ENCODE results near the gene POPDC2. TPM values are rescaled to one million over a fixed set of nuclear protein-coding genes. Genes with fewer than 3 reads are reported as not detected.

POPDC2 gene
- total RNA-seq, 1 experiment from 2014 or later = 0.15 TPM

DNA sequence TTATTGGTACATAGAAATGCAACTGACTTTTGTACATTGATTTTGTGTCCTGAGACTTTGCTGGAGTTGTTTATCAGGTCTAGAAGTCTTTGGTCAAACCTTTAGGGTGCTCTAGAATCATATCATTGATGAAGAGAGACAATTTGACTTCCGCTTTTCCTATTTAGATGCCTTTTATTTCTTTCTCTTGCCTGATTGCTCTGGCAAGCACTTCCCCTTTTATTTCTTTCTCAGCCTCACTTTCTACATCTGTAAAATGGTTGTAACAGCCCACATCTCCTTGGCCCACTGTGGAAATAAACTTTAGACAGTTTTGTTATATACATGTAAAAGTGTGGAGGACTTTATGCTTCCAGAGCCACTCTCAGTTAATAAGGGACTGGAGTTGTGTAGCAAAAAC is 48.7 kb downstream of the POPDC2 start:
- intact Hi-C loops (cut with micrococcal nuclease; ENCODE audit: unreplicated experiment) = no loop called here
- Histone ChIP-seq H3K27ac (ENCODE audit: low read length) (no peak overlapping the region), H3K36me3 (ENCODE audit: control insufficient read depth, insufficient read depth, low read length) (no peaks in the 10 kb centered on the region), H3K4me3 (ENCODE audit: low read depth in 2 of 2, low read length in 2 of 2) (no peak overlapping the region), H3K27me3 (ENCODE audit: control insufficient read depth, insufficient read depth, low read length) (peaks cover 2% of the 10 kb centered on the region), H3K9me3 (ENCODE audit: control insufficient read depth, insufficient read depth, low read depth, low read length) (no peaks in the 10 kb centered on the region), H3K4me1 (ENCODE audit: control insufficient read depth, insufficient read depth, low read length) (no peaks in the 10 kb centered on the region)
- POLR2A ChIA-PET = no interaction called here
- no TSS peak for BruUV-seq (replicated peaks)
- no peak for TF ChIP-seq TCF7L2 (IDR thresholded peaks at IDR 0.05; ENCODE audit: low read depth, low read length)
- no peak for TF ChIP-seq POLR2AphosphoS5 (IDR thresholded peaks at IDR 0.05; ENCODE audit: low read depth, low read length)
- TF ChIP-seq, protein P1, sequence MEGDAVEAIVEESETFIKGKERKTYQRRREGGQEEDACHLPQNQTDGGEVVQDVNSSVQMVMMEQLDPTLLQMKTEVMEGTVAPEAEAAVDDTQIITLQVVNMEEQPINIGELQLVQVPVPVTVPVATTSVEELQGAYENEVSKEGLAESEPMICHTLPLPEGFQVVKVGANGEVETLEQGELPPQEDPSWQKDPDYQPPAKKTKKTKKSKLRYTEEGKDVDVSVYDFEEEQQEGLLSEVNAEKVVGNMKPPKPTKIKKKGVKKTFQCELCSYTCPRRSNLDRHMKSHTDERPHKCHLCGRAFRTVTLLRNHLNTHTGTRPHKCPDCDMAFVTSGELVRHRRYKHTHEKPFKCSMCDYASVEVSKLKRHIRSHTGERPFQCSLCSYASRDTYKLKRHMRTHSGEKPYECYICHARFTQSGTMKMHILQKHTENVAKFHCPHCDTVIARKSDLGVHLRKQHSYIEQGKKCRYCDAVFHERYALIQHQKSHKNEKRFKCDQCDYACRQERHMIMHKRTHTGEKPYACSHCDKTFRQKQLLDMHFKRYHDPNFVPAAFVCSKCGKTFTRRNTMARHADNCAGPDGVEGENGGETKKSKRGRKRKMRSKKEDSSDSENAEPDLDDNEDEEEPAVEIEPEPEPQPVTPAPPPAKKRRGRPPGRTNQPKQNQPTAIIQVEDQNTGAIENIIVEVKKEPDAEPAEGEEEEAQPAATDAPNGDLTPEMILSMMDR (IDR thresholded peaks at IDR 0.05) = no peak
- no peak for TF ChIP-seq SIN3A (IDR thresholded peaks at IDR 0.05; ENCODE audit: borderline replicate concordance, insufficient read depth, low read depth, low read length)
- TF ChIP-seq, protein P2, sequence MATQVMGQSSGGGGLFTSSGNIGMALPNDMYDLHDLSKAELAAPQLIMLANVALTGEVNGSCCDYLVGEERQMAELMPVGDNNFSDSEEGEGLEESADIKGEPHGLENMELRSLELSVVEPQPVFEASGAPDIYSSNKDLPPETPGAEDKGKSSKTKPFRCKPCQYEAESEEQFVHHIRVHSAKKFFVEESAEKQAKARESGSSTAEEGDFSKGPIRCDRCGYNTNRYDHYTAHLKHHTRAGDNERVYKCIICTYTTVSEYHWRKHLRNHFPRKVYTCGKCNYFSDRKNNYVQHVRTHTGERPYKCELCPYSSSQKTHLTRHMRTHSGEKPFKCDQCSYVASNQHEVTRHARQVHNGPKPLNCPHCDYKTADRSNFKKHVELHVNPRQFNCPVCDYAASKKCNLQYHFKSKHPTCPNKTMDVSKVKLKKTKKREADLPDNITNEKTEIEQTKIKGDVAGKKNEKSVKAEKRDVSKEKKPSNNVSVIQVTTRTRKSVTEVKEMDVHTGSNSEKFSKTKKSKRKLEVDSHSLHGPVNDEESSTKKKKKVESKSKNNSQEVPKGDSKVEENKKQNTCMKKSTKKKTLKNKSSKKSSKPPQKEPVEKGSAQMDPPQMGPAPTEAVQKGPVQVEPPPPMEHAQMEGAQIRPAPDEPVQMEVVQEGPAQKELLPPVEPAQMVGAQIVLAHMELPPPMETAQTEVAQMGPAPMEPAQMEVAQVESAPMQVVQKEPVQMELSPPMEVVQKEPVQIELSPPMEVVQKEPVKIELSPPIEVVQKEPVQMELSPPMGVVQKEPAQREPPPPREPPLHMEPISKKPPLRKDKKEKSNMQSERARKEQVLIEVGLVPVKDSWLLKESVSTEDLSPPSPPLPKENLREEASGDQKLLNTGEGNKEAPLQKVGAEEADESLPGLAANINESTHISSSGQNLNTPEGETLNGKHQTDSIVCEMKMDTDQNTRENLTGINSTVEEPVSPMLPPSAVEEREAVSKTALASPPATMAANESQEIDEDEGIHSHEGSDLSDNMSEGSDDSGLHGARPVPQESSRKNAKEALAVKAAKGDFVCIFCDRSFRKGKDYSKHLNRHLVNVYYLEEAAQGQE (IDR thresholded peaks at IDR 0.05; ENCODE audit: insufficient read depth in 1 of 2, low read depth in 2 of 2, low read length in 1 of 2) = no peak
- CTCF ChIA-PET = no interaction called here
- ATAC-seq (no peak), DNase-seq (ENCODE audit: low read depth, low spot score) (no peak)
- in situ Hi-C loops (cut with HindIII; ENCODE audit: low pct_unique_long_range_greater_than_20kb, low sequenced_read_pairs) = no loop called here

DNA sequence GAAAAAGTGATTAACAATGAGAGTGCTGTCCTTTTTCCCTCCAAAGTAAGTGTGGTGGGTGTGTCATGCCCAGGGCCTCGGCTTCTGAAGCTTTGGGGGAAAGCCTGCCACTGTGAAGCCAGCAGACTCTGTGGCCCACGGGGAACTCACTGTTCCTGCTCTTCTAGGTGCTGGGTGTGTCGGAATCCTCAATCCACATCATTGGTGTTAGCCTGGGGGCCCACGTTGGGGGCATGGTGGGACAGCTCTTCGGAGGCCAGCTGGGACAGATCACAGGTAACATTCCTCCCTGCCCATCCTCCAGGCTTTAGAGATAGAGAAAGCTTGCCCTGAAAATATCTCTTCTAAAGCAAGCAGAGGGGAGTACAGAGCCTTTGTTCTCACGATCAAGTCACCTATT is 51.1 kb downstream of the POPDC2 start:
- Histone ChIP-seq H3K4me3 (ENCODE audit: low read depth in 2 of 2, low read length in 2 of 2) (no peak overlapping the region), H3K36me3 (ENCODE audit: control insufficient read depth, insufficient read depth, low read length) (no peaks in the 10 kb centered on the region), H3K27ac (ENCODE audit: low read length) (no peak overlapping the region), H3K27me3 (ENCODE audit: control insufficient read depth, insufficient read depth, low read length) (peaks cover 2% of the 10 kb centered on the region), H3K9me3 (ENCODE audit: control insufficient read depth, insufficient read depth, low read depth, low read length) (no peaks in the 10 kb centered on the region), H3K4me1 (ENCODE audit: control insufficient read depth, insufficient read depth, low read length) (no peaks in the 10 kb centered on the region)
- no peak for DNase-seq (ENCODE audit: low read depth, low spot score)
- intact Hi-C loops (cut with micrococcal nuclease; ENCODE audit: unreplicated experiment) (no loop called here), in situ Hi-C loops (cut with HindIII; ENCODE audit: low pct_unique_long_range_greater_than_20kb, low sequenced_read_pairs) (no loop called here)
- ATAC-seq = no peak
- BruUV-seq (replicated peaks) = no TSS peak
- TF ChIP-seq TCF7L2 (IDR thresholded peaks at IDR 0.05; ENCODE audit: low read depth, low read length) (no peak), POLR2AphosphoS5 (IDR thresholded peaks at IDR 0.05; ENCODE audit: low read depth, low read length) (no peak), SIN3A (IDR thresholded peaks at IDR 0.05; ENCODE audit: borderline replicate concordance, insufficient read depth, low read depth, low read length) (no peak)
- TF ChIP-seq, protein P1 (IDR thresholded peaks at IDR 0.05) = no peak
- TF ChIP-seq, protein P2 (IDR thresholded peaks at IDR 0.05; ENCODE audit: insufficient read depth in 1 of 2, low read depth in 2 of 2, low read length in 1 of 2) = no peak
- CTCF ChIA-PET = no interaction called here
- POLR2A ChIA-PET = no interaction called here

Measured in Panc1 (cell line).